Trophoblast cell (in vitro differentiated cells and primary cell): ENCODE measurements around the gene SULT1E1. TPM values are rescaled to one million over a fixed set of nuclear protein-coding genes. Genes with fewer than 3 reads are reported as not detected.

Experiments
- DNase-seq, 2 donors: peaks; one replicate each; pipeline ENCODE4 v3.0.0-alpha.2; 2016
- H2AFZ ChIP-seq: 2 replicates; pipeline ENCODE4 v1.6.1; 2013; ENCODE audit warnings: low read length, moderate library complexity, mild to moderate bottlenecking; ENCODE audit not compliant: insufficient read depth, poor library complexity
- H2AK5ac ChIP-seq: 2 replicates; pipeline ENCODE4 v1.6.1; 2013; ENCODE audit warnings: mild to moderate bottlenecking, low read length
- H2BK120ac ChIP-seq: 2 replicates; pipeline ENCODE4 v1.6.1; 2013; ENCODE audit warnings: low read length, mild to moderate bottlenecking, moderate library complexity; ENCODE audit not compliant: insufficient read depth, poor library complexity
- H2BK12ac ChIP-seq: 2 replicates; pipeline ENCODE4 v1.6.1; 2013; ENCODE audit warnings: mild to moderate bottlenecking, low read length, moderate library complexity
- H2BK5ac ChIP-seq: 2 replicates; pipeline ENCODE4 v1.6.1; 2013; ENCODE audit warnings: low read length, low read depth, moderate library complexity, mild to moderate bottlenecking; ENCODE audit not compliant: poor library complexity
- H3K14ac ChIP-seq: 2 replicates; pipeline ENCODE4 v1.6.1; 2013; ENCODE audit warnings: mild to moderate bottlenecking, low read length
- H3K18ac ChIP-seq: 2 replicates; pipeline ENCODE4 v1.6.1; 2013; ENCODE audit warnings: mild to moderate bottlenecking, low read length
- H3K23ac ChIP-seq: 2 replicates; pipeline ENCODE4 v1.6.1; 2013; ENCODE audit warnings: low read length
- H3K27ac ChIP-seq: 2 replicates; pipeline ENCODE4 v1.5.1; 2013; ENCODE audit warnings: low read depth, mild to moderate bottlenecking, inconsistent platforms, low read length, moderate library complexity
- H3K27me3 ChIP-seq: 2 replicates; pipeline ENCODE4 v1.6.1; 2013; ENCODE audit warnings: inconsistent platforms, mild to moderate bottlenecking, low read length, moderate library complexity; ENCODE audit not compliant: insufficient read depth
- H3K36me3 ChIP-seq, 2 experiments: 1 replicate in 1 of 2; 2 replicates in 1 of 2; pipeline ENCODE4 v1.6.1; 2013; ENCODE audit warnings: low read length in 2 of 2, mild to moderate bottlenecking in 2 of 2, moderate library complexity in 1 of 2; ENCODE audit not compliant: insufficient read depth in 2 of 2, control insufficient read depth in 1 of 2
- H3K4ac ChIP-seq: 2 replicates; pipeline ENCODE4 v1.6.1; 2013; ENCODE audit warnings: low read depth, mild to moderate bottlenecking, low read length, moderate library complexity
- H3K4me1 ChIP-seq, 2 experiments: 1 replicate in 1 of 2; 2 replicates in 1 of 2; pipeline ENCODE4 v1.6.1; 2013; ENCODE audit warnings: low read length in 2 of 2, mild to moderate bottlenecking in 2 of 2, moderate library complexity in 1 of 2; ENCODE audit not compliant: insufficient read depth in 2 of 2, control insufficient read depth in 1 of 2
- H3K4me2 ChIP-seq: 2 replicates; pipeline ENCODE4 v1.6.1; 2013; ENCODE audit warnings: inconsistent platforms, mild to moderate bottlenecking, low read length, moderate library complexity
- H3K4me3 ChIP-seq: 2 replicates; pipeline ENCODE4 v1.5.1; 2013; ENCODE audit warnings: mild to moderate bottlenecking, low read depth, low read length, inconsistent platforms
- H3K79me1 ChIP-seq: one replicate; pipeline ENCODE4 v1.6.1; 2013; ENCODE audit warnings: low read length
- H3K79me2 ChIP-seq: 2 replicates; pipeline ENCODE4 v1.6.1; 2013; ENCODE audit warnings: low read length, mild to moderate bottlenecking; ENCODE audit not compliant: control insufficient read depth, insufficient read depth, poor library complexity
- H3K9ac ChIP-seq: 2 replicates; pipeline ENCODE4 v1.6.1; 2013; ENCODE audit warnings: mild to moderate bottlenecking, low read length
- H3K9me3 ChIP-seq: 2 replicates; pipeline ENCODE4 v1.6.1; 2013; ENCODE audit warnings: low read depth, mild to moderate bottlenecking, control low read depth, inconsistent platforms, low read length; ENCODE audit not compliant: insufficient read depth
- H4K12ac ChIP-seq: 2 replicates; pipeline ENCODE4 v1.6.1; 2013; ENCODE audit warnings: low read depth, mild to moderate bottlenecking, low read length, moderate library complexity
- H4K8ac ChIP-seq: 2 replicates; pipeline ENCODE4 v1.6.1; 2013; ENCODE audit warnings: low read depth, mild to moderate bottlenecking, low read length, moderate library complexity
- H4K91ac ChIP-seq: one replicate; pipeline ENCODE4 v1.6.1; 2013; ENCODE audit warnings: low read depth, mild to moderate bottlenecking, low read length, moderate library complexity
- WGBS: extraction: QIAGEN DNeasy Blood & Tissue Kit; methylation state at CpG from one replicate; pipeline ENCODE4 v1.1.7; 2013; ENCODE audit warnings: missing lambda C conversion rate; ENCODE audit not compliant: insufficient read length, insufficient coverage; ENCODE audit errors: extremely low coverage; 5-methylcytosine and 5-hydroxymethylcytosine counted together
- polyA plus RNA-seq: library from polyadenylated mRNA; stranded (reverse); fragments of 200-250 nt; gene quantifications from 2 replicates; pipeline ENCODE4 v1.2.3, GENCODE V29; 2013

The SULT1E1 gene
- 0.03 TPM in 1 of 2 replicates, not detected in the other for polyA plus RNA-seq

GRCh38 chr4:69860052-69860451, at the start of gene SULT1E1:
TSS of gene SULT1E1 (minus strand) at chr4:69860145. CDS start at chr4:69857644, 2,501 bp downstream.
- no peak within 1 kb of the TSS for H3K4ac ChIP-seq
- no peak within 1 kb of the TSS for H3K4me3 ChIP-seq

GRCh38 chr4:69909195-69909594, 49.2 kb upstream of the SULT1E1 start:
- Histone ChIP-seq H3K9me3 (no peaks in the 10 kb centered on the region), H4K91ac (no peak overlapping the region)
- WGBS = no CpG with 5 or more reads among the region's 4 CpGs

More at GRCh38 chr4:69860052-69860451, at the start of gene SULT1E1:
- H2AK5ac ChIP-seq = no peak within 1 kb of the TSS
- H3K79me1 ChIP-seq = no peaks in the 10 kb centered on the region
- no peaks in the 10 kb centered on the region for H3K4me1 ChIP-seq
- H2BK12ac ChIP-seq = no peak within 1 kb of the TSS
- no peak within 1 kb of the TSS for H3K9ac ChIP-seq
- no peak within 1 kb of the TSS for H4K12ac ChIP-seq
- no peak within 1 kb of the TSS for H2BK5ac ChIP-seq
- no peak within 1 kb of the TSS for H2AFZ ChIP-seq
- H3K27me3 ChIP-seq = no peaks in the 10 kb centered on the region
- DNase-seq = no peak
- no CpG with 5 or more reads among the region's 1 CpG for WGBS
- no peak within 1 kb of the TSS for H3K23ac ChIP-seq
- H4K8ac ChIP-seq = no peak within 1 kb of the TSS
- no peaks in the 10 kb centered on the region for H3K36me3 ChIP-seq
- H3K9me3 ChIP-seq = no peaks in the 10 kb centered on the region
- H3K4me2 ChIP-seq = no peak within 1 kb of the TSS
- no peak within 1 kb of the TSS for H3K14ac ChIP-seq
- no peaks in the 10 kb centered on the region for H3K79me2 ChIP-seq
- no peak within 1 kb of the TSS for H3K18ac ChIP-seq
- no peak within 1 kb of the TSS for H2BK120ac ChIP-seq
- H4K91ac ChIP-seq = no peak within 1 kb of the TSS
- no peak within 1 kb of the TSS for H3K27ac ChIP-seq

GRCh38 chr4:69907151-69907550, 47.2 kb upstream of the SULT1E1 start:
- Histone ChIP-seq H3K36me3 (no peaks in the 10 kb centered on the region), H3K4me1 (no peaks in the 10 kb centered on the region), H3K79me1 (no peaks in the 10 kb centered on the region), H2BK5ac (no peak overlapping the region), H3K4me2 (no peak overlapping the region), H4K12ac (no peak overlapping the region), H2BK120ac (no peak overlapping the region), H3K18ac (no peak overlapping the region), H3K9ac (no peak overlapping the region), H4K8ac (no peak overlapping the region), H2AFZ (no peak overlapping the region), H3K4ac (no peak overlapping the region), H3K27me3 (no peaks in the 10 kb centered on the region), H2BK12ac (no peak overlapping the region), H2AK5ac (no peak overlapping the region), H3K27ac (peak overlapping the region; percentile 26), H4K91ac (no peak overlapping the region), H3K79me2 (no peaks in the 10 kb centered on the region), H3K9me3 (no peaks in the 10 kb centered on the region), H3K23ac (no peak overlapping the region), H3K14ac (no peak overlapping the region), H3K4me3 (no peak overlapping the region)
- WGBS = no CpG with 5 or more reads among the region's 1 CpG
- peak in 1 of 2 donors; percentile 38 for DNase-seq

More at GRCh38 chr4:69909195-69909594, 49.2 kb upstream of the SULT1E1 start:
- Histone ChIP-seq H4K8ac (no peak overlapping the region), H3K18ac (no peak overlapping the region), H3K9ac (no peak overlapping the region), H2AFZ (no peak overlapping the region), H3K4me3 (no peak overlapping the region), H3K79me1 (no peaks in the 10 kb centered on the region), H3K4ac (no peak overlapping the region), H3K27me3 (no peaks in the 10 kb centered on the region), H2BK5ac (no peak overlapping the region), H2BK12ac (no peak overlapping the region), H3K4me1 (no peaks in the 10 kb centered on the region), H3K14ac (no peak overlapping the region), H3K79me2 (no peaks in the 10 kb centered on the region), H3K36me3 (no peaks in the 10 kb centered on the region), H2AK5ac (no peak overlapping the region), H2BK120ac (no peak overlapping the region), H3K4me2 (no peak overlapping the region), H4K12ac (no peak overlapping the region), H3K27ac (no peak overlapping the region), H3K23ac (no peak overlapping the region)
- no peak for DNase-seq

GRCh38 chr4:69896530-69897116, 36.7 kb upstream of the SULT1E1 start:
- Histone ChIP-seq H2BK120ac (no peak overlapping the region), H3K36me3 (no peaks in the 10 kb centered on the region), H2AFZ (no peak overlapping the region), H4K8ac (no peak overlapping the region), H2BK5ac (no peak overlapping the region), H3K18ac (no peak overlapping the region), H3K4me3 (no peak overlapping the region), H2BK12ac (no peak overlapping the region), H4K12ac (no peak overlapping the region), H3K4me1 (no peaks in the 10 kb centered on the region), H3K4ac (no peak overlapping the region), H3K14ac (no peak overlapping the region), H3K9me3 (no peaks in the 10 kb centered on the region), H2AK5ac (no peak overlapping the region), H3K27me3 (no peaks in the 10 kb centered on the region), H3K9ac (no peak overlapping the region), H3K79me1 (no peaks in the 10 kb centered on the region), H3K4me2 (no peak overlapping the region), H3K27ac (no peak overlapping the region), H3K79me2 (no peaks in the 10 kb centered on the region), H3K23ac (no peak overlapping the region), H4K91ac (no peak overlapping the region)
- DNase-seq = peak in 1 of 2 donors; percentile 29
